HepG2 (cell line): ENCODE data around the gene EBF4. TPM values are rescaled to one million over a fixed set of nuclear protein-coding genes. Genes with fewer than 3 reads are reported as not detected.

Experiments
- AGO2 ChIP-seq: fragments of 200-400 bp; formaldehyde crosslinking; optimal IDR thresholded peaks from 2 replicates; pipeline ENCODE3; 2017; ENCODE audit warnings: mild to moderate bottlenecking, low read depth, low read length, moderate library complexity
- ELF1 ChIP-seq: sonication (generic); formaldehyde crosslinking; IDR thresholded peaks from 2 replicates; pipeline ENCODE4 v1.4.0; 2020; ENCODE audit warnings: missing genetic modification reagents
- HDAC6 ChIP-seq: fragments of 200-600 bp; sonication (generic); IDR thresholded peaks from 2 replicates; pipeline ENCODE4 v1.7.0; 2017; ENCODE audit warnings: mild to moderate bottlenecking, antibody characterized with exemption, low read length, low read depth
- IKZF4 ChIP-seq: sonication (generic); formaldehyde crosslinking; IDR thresholded peaks from 2 replicates; pipeline ENCODE4 v1.5.1; 2020; ENCODE audit warnings: borderline replicate concordance, mild to moderate bottlenecking, low read depth, missing genetic modification reagents; ENCODE audit errors: not compliant biosample characterization
- IRX3 ChIP-seq: sonication (generic); formaldehyde crosslinking; IDR thresholded peaks from 2 replicates; pipeline ENCODE4 v1.8.1; 2023; ENCODE audit warnings: mild to moderate bottlenecking, low read depth, missing genetic modification reagents, borderline replicate concordance
- KLF15 ChIP-seq: sonication (generic); formaldehyde crosslinking; IDR thresholded peaks from 2 replicates; pipeline ENCODE4 v1.8.1; 2023; ENCODE audit warnings: borderline replicate concordance, mild to moderate bottlenecking, inconsistent platforms, missing genetic modification reagents, mixed read lengths
- NPAS2 ChIP-seq: sonication (generic); formaldehyde crosslinking; IDR thresholded peaks from 2 replicates; pipeline ENCODE4 v1.8.0; 2022; ENCODE audit warnings: mild to moderate bottlenecking, missing genetic modification reagents, borderline replicate concordance
- RFXAP ChIP-seq: sonication (generic); formaldehyde crosslinking; IDR thresholded peaks from 2 replicates; pipeline ENCODE4 v1.4.0; 2020; ENCODE audit warnings: missing genetic modification reagents, borderline replicate concordance
- TSC22D2 ChIP-seq: sonication (generic); formaldehyde crosslinking; IDR thresholded peaks from 2 replicates; pipeline ENCODE4 v1.5.1; 2020; ENCODE audit warnings: missing genetic modification reagents, mild to moderate bottlenecking, borderline replicate concordance
- ZBTB20 ChIP-seq: sonication (generic); formaldehyde crosslinking; IDR thresholded peaks from 2 replicates; pipeline ENCODE4 v1.8.1; 2023; ENCODE audit warnings: missing genetic modification reagents, low read depth, mild to moderate bottlenecking, borderline replicate concordance
- ZEB1 ChIP-seq: IDR thresholded peaks from 2 replicates; pipeline ENCODE4 v1.6.1; 2012; ENCODE audit warnings: mild to moderate bottlenecking, low read depth, inconsistent platforms; ENCODE audit not compliant: insufficient replicate concordance
- ZFP36L2 ChIP-seq: sonication (generic); formaldehyde crosslinking; IDR thresholded peaks from 2 replicates; pipeline ENCODE4 v1.4.0; 2020; ENCODE audit warnings: missing genetic modification reagents
- ZFP91 ChIP-seq: sonication (generic); formaldehyde crosslinking; IDR thresholded peaks from 2 replicates; pipeline ENCODE4 v1.9.0; 2022; ENCODE audit warnings: missing genetic modification reagents, mild to moderate bottlenecking, borderline replicate concordance
- ZHX2 ChIP-seq, 2 experiments: sonication (generic) in 1 of 2; formaldehyde crosslinking in 1 of 2; IDR thresholded peaks; 2 replicates each; pipeline versions ENCODE4 v1.6.1 to v1.9.0; 2014 to 2022; ENCODE audit warnings: antibody characterized with exemption in 1 of 2, borderline replicate concordance in 1 of 2, inconsistent platforms in 1 of 2, low read depth in 1 of 2, missing genetic modification reagents in 1 of 2
- polyA plus RNA-seq, 8 experiments: library from polyadenylated mRNA; depleted of rRNA in 3 of 8; stranded (reverse) in 7 of 8; unstranded in 1 of 8; fragments of >200 nt; fragmentation: Illumina TruSeq in 4 of 8; extraction: Trizol in 4 of 8; gene quantifications; 2 replicates each; pipeline versions ENCODE4 v1.2.1 to v1.2.3, GENCODE V29; 2011 to 2016; ENCODE audit warnings: low read depth in 4 of 8, missing spikeins in 1 of 8, mixed read lengths in 1 of 8; ENCODE audit not compliant: insufficient read depth in 1 of 8
- total RNA-seq, 5 experiments: library from RNA; depleted of rRNA; stranded (reverse); fragments of >200 nt; fragmentation: Illumina TruSeq; extraction: Trizol; gene quantifications; 2 replicates each; pipeline ENCODE4 v1.2.3, GENCODE V29; 2016; ENCODE audit warnings: low read depth in 1 of 5
- TF ChIP-seq, protein P1 (sequence below): sonication (generic); formaldehyde crosslinking; IDR thresholded peaks from 2 replicates; pipeline ENCODE4 v1.4.0; 2020; ENCODE audit warnings: missing genetic modification reagents, mild to moderate bottlenecking, borderline replicate concordance

Gene EBF4
- total and polyA plus RNA-seq, 2 of the 13 experiments (the other 11 are each of a cell fraction or from before 2014, with no cell fraction given): 0.84 to 2.2 TPM

- TF ChIP-seq KLF15 (peak; percentile 57; the same call in 1 of the 2 replicates), ZHX2 (IDR thresholded peaks at IDR 0.05; ENCODE audit: low read depth) (peak; percentile 99), ZHX2 (CRISPR knock-in tag; IDR thresholded peaks at IDR 0.05; ENCODE audit: borderline replicate concordance) (peak; percentile 79; the same call in 1 of the 2 replicates), TSC22D2 (CRISPR knock-in tag) (peak; percentile 94), ZBTB20 (CRISPR knock-in tag) (peak; percentile 89), ZFP36L2 (CRISPR knock-in tag) (no peak), NPAS2 (CRISPR knock-in tag) (no peak), RFXAP (CRISPR knock-in tag) (peak; percentile 87; the same call in 1 of the 2 replicates), HDAC6 (no peak), IKZF4 (CRISPR knock-in tag) (peak; percentile 97), ZFP91 (CRISPR knock-in tag) (peak; percentile 97), AGO2 (peak; percentile 61), ZEB1 (peak; percentile 65), ELF1 (CRISPR knock-in tag) (peak; percentile 98), IRX3 (CRISPR knock-in tag) (peak; percentile 81; the same call in 1 of the 2 replicates)
- TF ChIP-seq, protein P1, sequence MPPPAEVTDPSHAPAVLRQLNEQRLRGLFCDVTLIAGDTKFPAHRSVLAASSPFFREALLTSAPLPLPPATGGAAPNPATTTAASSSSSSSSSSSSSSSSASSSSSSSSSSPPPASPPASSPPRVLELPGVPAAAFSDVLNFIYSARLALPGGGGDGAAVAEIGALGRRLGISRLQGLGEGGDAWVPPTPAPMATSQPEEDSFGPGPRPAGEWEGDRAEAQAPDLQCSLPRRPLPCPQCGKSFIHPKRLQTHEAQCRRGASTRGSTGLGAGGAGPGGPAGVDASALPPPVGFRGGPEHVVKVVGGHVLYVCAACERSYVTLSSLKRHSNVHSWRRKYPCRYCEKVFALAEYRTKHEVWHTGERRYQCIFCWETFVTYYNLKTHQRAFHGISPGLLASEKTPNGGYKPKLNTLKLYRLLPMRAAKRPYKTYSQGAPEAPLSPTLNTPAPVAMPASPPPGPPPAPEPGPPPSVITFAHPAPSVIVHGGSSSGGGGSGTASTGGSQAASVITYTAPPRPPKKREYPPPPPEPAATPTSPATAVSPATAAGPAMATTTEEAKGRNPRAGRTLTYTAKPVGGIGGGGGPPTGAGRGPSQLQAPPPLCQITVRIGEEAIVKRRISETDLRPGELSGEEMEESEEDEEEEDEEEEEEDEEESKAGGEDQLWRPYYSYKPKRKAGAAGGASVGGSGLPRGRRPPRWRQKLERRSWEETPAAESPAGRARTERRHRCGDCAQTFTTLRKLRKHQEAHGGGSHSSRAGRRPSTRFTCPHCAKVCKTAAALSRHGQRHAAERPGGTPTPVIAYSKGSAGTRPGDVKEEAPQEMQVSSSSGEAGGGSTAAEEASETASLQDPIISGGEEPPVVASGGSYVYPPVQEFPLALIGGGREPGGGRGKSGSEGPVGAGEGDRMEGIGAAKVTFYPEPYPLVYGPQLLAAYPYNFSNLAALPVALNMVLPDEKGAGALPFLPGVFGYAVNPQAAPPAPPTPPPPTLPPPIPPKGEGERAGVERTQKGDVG (CRISPR knock-in tag): peak; percentile 58; the same call in 1 of the 2 replicates
These were observed 28.5 kb upstream of the EBF4 start, which contains the start of gene IDH3B (continued) for GRCh38 chr20:2663887-2664719.
